Heart left ventricle (tissue), 16 donors: ENCODE measurements around the gene ABCB6. TPM values are rescaled to one million over a fixed set of nuclear protein-coding genes. Genes with fewer than 3 reads are reported as not detected.

Experiments
- ATAC-seq, 4 donors: fragments of 200-7000 bp; cut with Tn5 transposase; one replicate each; pipeline ENCODE4 v1.9.1; 2020 to 2022; ENCODE audit warnings: moderate library complexity in 4 of 4, mild to moderate bottlenecking in 3 of 4, moderate number of reproducible peaks in 1 of 4
- DNase-seq, 5 donors: peaks; one replicate each; pipeline ENCODE4 v3.0.0-alpha.2; 2020
- H3K27ac ChIP-seq, 12 donors: fragments of 200-600 bp; sonication (generic) in 4 of 12; one replicate each; pipeline versions ENCODE4 v1.5.0 to v1.8.0; 2016 to 2022; ENCODE audit warnings: mild to moderate bottlenecking in 2 of 12
- H3K27me3 ChIP-seq, 9 donors: fragments of 200-600 bp; sonication (generic) in 2 of 9; one replicate each; pipeline versions ENCODE4 v1.5.1 to v1.8.0; 2016 to 2022; ENCODE audit warnings: mild to moderate bottlenecking in 3 of 9
- H3K36me3 ChIP-seq, 9 donors: fragments of 200-600 bp; sonication (generic) in 2 of 9; one replicate each; pipeline versions ENCODE4 v1.5.0 to v1.8.0; 2018 to 2022; ENCODE audit warnings: mild to moderate bottlenecking in 2 of 9
- H3K4me1 ChIP-seq, 12 donors: fragments of 200-600 bp; sonication (generic) in 4 of 12; one replicate each; pipeline versions ENCODE4 v1.5.0 to v1.8.0; 2016 to 2022; ENCODE audit warnings: mild to moderate bottlenecking in 3 of 12
- H3K4me3 ChIP-seq, 12 donors: fragments of 200-600 bp; sonication (generic) in 4 of 12; one replicate each; pipeline versions ENCODE4 v1.5.0 to v1.8.0; 2017 to 2022; ENCODE audit warnings: mild to moderate bottlenecking in 9 of 12, moderate library complexity in 4 of 12
- H3K9me3 ChIP-seq, 12 donors: fragments of 200-600 bp; sonication (generic) in 4 of 12; one replicate each; pipeline versions ENCODE4 v1.5.0 to v1.8.0; 2016 to 2022; ENCODE audit warnings: mild to moderate bottlenecking in 1 of 12
- CTCF ChIP-seq, 12 donors: fragments of 200-600 bp; sonication (generic) in 4 of 12; IDR thresholded peaks; one replicate each; pipeline versions ENCODE4 v1.5.0 to v1.8.0; 2018 to 2022; ENCODE audit warnings: antibody characterized with exemption in 12 of 12, mild to moderate bottlenecking in 5 of 12
- POLR2A ChIP-seq, 2 donors: fragments of 450-650 bp; IDR thresholded peaks; one replicate each; pipeline ENCODE4 v1.6.1; 2017; ENCODE audit warnings: antibody characterized with exemption in 2 of 2, mild to moderate bottlenecking in 2 of 2, moderate library complexity in 2 of 2
- WGBS, 4 donors: extraction: QIAGEN DNeasy Blood & Tissue Kit in 2 of 4; methylation state at CpG; one replicate each; pipeline versions ENCODE4 v1.1.5 to v1.1.7; 2013 to 2018; 5-methylcytosine and 5-hydroxymethylcytosine counted together
- intact Hi-C, 10 donors: fragments of 100-400 bp; cut with DNase I; formaldehyde crosslinking; loops; one replicate each; pipeline versions ENCODE4 v1.11.1 to v1.14.2; 2022
- polyA plus RNA-seq, 2 donors: library from polyadenylated mRNA; stranded (reverse); fragments of 200-250 nt; gene quantifications; one replicate each; pipeline ENCODE4 v1.2.3, GENCODE V29; 2013
- total RNA-seq, 9 donors: library from RNA; depleted of rRNA in 2 of 9; stranded (reverse); fragments of >200 nt in 2 of 9; fragmentation: NEBNext Ultra II Directional in 3 of 9; extraction: Animal tissue kit (Norgen Biotek cat#: 25700) in 3 of 9; gene quantifications; one replicate each; pipeline versions ENCODE4 v1.1.0 to v1.2.4, GENCODE V29; 2016 to 2023
- donor health status: ischemic (EF 13 %, LVEDD 7.1; RV severe dilation, severe dysfunction).
- donor health status: healthy with polysubstance abuse.
- donor health status: DM: no; HTN: yes; CAD: no.
- donor health status: DM: no; HTN: no; CAD: no.
- donor health status: ischemic (EF 25% LVEDD 6.9; RV normal size, moderate dysfunction).
- donor health status: ischemic (EF 25% LVEDD 5.7; RV mildly dilated, moderate dysfunction).
- donor health status: healthy.
- donor health status: DM: yes; HTN: yes; CAD: no.
- donor health status: ischemic (EF 35%, LVEDD 5.7; RV mildly dilated, moderate dysfunction).
- donor health status: nonischemic (EF 11% LVEDD 7.7; RV severe dilation, severe dysfunction).
- donor health status: DM: yes; HTN: yes; CAD: no.
- donor health status: PGD.
- donor health status: ischemic (EF 29% LVEDD 5.4; RV normal size, mild dysfunction).
- donor health status: nonischemic (EF 23%, LVEDD 6.1; RV moderate dilation, normal function).

Gene ABCB6
- total and polyA plus RNA-seq, 11 donors = 12.1 to 30.4 (median 20.0) TPM

DNA sequence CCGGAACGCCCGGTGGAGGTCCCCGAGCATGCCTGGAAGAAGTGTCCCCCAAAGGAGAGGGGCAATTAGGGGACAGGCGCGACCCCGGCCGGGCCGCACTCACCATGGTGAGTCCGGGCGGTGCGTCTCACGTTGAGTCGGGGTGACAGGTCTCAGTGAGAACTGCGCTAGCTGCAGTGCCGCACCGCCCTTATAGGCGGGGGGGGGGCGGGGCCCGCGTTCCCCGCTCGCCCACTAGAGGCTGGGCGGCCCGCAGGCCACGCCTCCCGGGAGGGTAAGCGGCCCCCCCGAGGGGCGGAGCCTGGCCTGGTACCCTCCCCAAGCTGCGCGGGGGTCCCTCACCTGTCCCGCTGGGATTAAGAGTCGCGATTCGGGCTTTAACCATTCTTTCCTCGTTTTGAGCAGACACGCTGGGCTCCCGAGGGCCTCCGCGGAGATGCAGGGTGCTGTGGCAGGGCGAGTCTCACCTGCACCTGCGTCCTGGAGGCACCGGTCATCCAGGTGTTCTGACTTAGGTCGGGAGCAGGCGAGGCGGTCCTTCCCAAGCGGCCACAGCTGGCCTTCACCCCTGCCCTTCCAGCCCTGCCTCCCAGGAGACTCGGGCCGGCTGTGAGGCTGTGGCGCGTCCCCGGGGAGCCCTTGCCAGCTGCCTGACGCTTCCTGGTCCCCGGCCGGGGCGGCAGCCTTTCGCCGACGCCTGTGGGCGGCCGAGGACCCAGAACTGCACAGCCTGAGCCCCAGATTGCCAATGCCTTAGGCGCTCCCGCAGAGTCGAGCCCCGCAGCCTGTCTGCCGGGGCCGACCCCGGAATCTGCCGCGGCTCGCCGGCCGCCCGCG, 35.2 kb upstream of the ABCB6 start, which contains the start of gene TUBA4A:
Gene TUBA4A (minus strand): TSS at position 166 of the 837 bp plus-strand sequence. CDS start 60 bp downstream, at position 106.
- ATAC-seq (peak; percentile 82 to 93 (median 92)), DNase-seq (peak; percentile 86 to 93 (median 88))
- H3K27ac ChIP-seq = peak within 1 kb of the TSS; percentile 7 to 91 (median 87)
- H3K27me3 ChIP-seq = peaks cover 0 to 24% (median 0%) of the 10 kb centered on the region in 9 donors
- 0 to 1% (median 0%) methylated on average over 35 to 76 of the region's 76 CpGs for WGBS, 4 donors
- TF ChIP-seq CTCF (IDR thresholded peaks at IDR 0.05) = peak in 5 of 12 donors; percentile 13 to 26 (median 19)
- peak; percentile 88 to 99 for TF ChIP-seq POLR2A (IDR thresholded peaks at IDR 0.05)
- peaks cover 6 to 57% (median 39%) of the 10 kb centered on the region in 12 donors for H3K4me1 ChIP-seq
- peaks cover 0 to 23% (median 12%) of the 10 kb centered on the region in 9 donors for H3K36me3 ChIP-seq
- no peaks in the 10 kb centered on the region for H3K9me3 ChIP-seq
- intact Hi-C loops = loop anchor here in 1 of 10 donors (2.0 kb wide), 1 partner anchor 25 kb away; the partner anchor contains the start of gene DNAJB2
- peak within 1 kb of the TSS; percentile 54 to 92 (median 74) for H3K4me3 ChIP-seq

- ATAC-seq (peak; percentile 4 to 59 (median 31)), DNase-seq (peak; percentile 43 to 75 (median 48))
- Histone ChIP-seq H3K27ac (peak within 1 kb of the TSS; percentile 7 to 91 (median 87)), H3K27me3 (peaks cover 0 to 19% (median 0%) of the 10 kb centered on the region in 9 donors), H3K9me3 (no peaks in the 10 kb centered on the region), H3K36me3 (peaks cover 0 to 31% (median 16%) of the 10 kb centered on the region in 9 donors), H3K4me3 (peak within 1 kb of the TSS; percentile 54 to 92 (median 74)), H3K4me1 (peaks cover 6 to 65% (median 44%) of the 10 kb centered on the region in 12 donors)
- WGBS, 4 donors = 2% methylated on average over 40 to 49 of the region's 49 CpGs
- no peak for TF ChIP-seq POLR2A (IDR thresholded peaks at IDR 0.05)
- no peak for TF ChIP-seq CTCF (IDR thresholded peaks at IDR 0.05)
- intact Hi-C loops = loop anchor here in 1 of 10 donors (2.0 kb wide), 1 partner anchor 26 kb away; the partner anchor contains the start of gene DNAJB2
Observed at GRCh38 chr2:219252900-219253752, 34.4 kb upstream of the ABCB6 start, which contains the start of gene TUBA4B. Gene TUBA4B (plus strand): TSS chr2:219253243. CDS start chr2:219253408, 165 bp downstream.

- intact Hi-C loops = loop anchor here in 1 of 10 donors (2.0 kb wide), 1 partner anchor 26 kb away; the partner anchor contains the start of gene DNAJB2
- H3K4me1 ChIP-seq = peaks cover 6 to 71% (median 44%) of the 10 kb centered on the region in 12 donors
- peak overlapping the region; percentile 7 to 91 (median 87) for H3K27ac ChIP-seq
- 11 to 18% (median 14%) methylated on average over 9 of the region's 9 CpGs for WGBS, 4 donors
- H3K36me3 ChIP-seq = peaks cover 0 to 37% (median 20%) of the 10 kb centered on the region in 9 donors
- no peaks in the 10 kb centered on the region for H3K9me3 ChIP-seq
- no peak for DNase-seq
- no peak for ATAC-seq
- H3K27me3 ChIP-seq = peaks cover 0 to 13% (median 0%) of the 10 kb centered on the region in 9 donors
- TF ChIP-seq POLR2A (IDR thresholded peaks at IDR 0.05) = no peak
- no peak for TF ChIP-seq CTCF (IDR thresholded peaks at IDR 0.05)
- peak overlapping the region; percentile 54 to 92 (median 74) for H3K4me3 ChIP-seq
Observed at GRCh38 chr2:219252570-219252899, 33.8 kb upstream of the ABCB6 start.
